WERI-Rb-1 (cell line): ENCODE measurements around the gene ACSM4.

Experiments
- DNase-seq: peaks from one replicate; pipeline ENCODE4 v3.0.0-alpha.2; 2020
- H3K27ac ChIP-seq: fragments of 250-450 bp; sonication (Bioruptor Pico); 2 replicates; pipeline ENCODE4 v1.5.1; 2020; ENCODE audit warnings: mild to moderate bottlenecking, moderate library complexity
- H3K27me3 ChIP-seq: fragments of 250-450 bp; sonication (Bioruptor Pico); 2 replicates; pipeline ENCODE4 v1.5.1; 2021; ENCODE audit warnings: mild to moderate bottlenecking, low read depth, moderate library complexity; ENCODE audit not compliant: insufficient read depth, severe bottlenecking
- H3K36me3 ChIP-seq: fragments of 250-450 bp; sonication (Bioruptor Pico); 2 replicates; pipeline ENCODE4 v1.5.1; 2020; ENCODE audit warnings: mild to moderate bottlenecking, moderate library complexity
- H3K4me3 ChIP-seq: 2 replicates; pipeline ENCODE4 v1.5.1; 2011; ENCODE audit warnings: low read depth, mild to moderate bottlenecking, control low read depth, low read length
- H3K9me3 ChIP-seq: fragments of 250-450 bp; sonication (Bioruptor Pico); 2 replicates; pipeline ENCODE4 v1.5.1; 2021; ENCODE audit warnings: mild to moderate bottlenecking, moderate library complexity; ENCODE audit not compliant: severe bottlenecking
- TF ChIP-seq, protein P1 (sequence below): IDR thresholded peaks from 2 replicates; pipeline ENCODE4 v1.5.1; 2011; ENCODE audit warnings: low read depth, mild to moderate bottlenecking, control low read depth, inconsistent platforms, low read length

The ACSM4 gene

DNA sequence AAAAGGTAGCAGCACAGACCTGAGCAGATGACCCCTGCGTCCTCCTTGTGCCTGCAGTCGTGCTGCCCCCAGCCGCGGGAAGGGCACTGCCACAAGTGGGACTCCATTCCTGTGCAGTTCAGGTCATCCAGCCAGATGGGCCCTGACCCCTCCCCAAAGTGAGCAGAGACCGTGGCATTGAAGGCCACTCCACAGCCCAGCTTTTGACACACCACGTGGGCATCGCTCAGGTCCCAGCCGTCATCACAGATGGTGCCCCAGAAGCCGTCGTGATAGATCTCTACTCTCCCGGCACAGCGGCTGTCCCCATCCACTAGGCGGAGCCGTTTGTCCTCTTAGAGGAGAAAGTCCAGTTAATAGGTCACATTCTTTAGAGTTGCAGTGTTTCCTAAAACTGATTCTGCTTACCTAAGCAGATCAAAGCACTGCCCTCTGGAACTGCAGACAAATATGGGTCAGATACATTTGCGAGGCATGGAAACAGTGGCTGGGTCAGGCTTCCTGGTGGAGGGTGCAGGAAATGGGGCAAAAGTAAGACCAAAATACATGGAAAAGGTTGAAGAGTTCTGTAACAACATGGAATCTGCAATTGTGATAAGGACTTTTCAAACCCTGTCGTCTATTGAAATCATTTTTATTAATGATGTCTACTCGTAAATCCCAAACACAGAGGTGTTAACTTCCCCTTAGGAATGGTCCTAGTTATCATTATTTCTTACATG lies 70.7 kb downstream of the ACSM4 start:
- Histone ChIP-seq H3K36me3 (no peaks in the 10 kb centered on the region), H3K4me3 (no peak overlapping the region), H3K9me3 (peaks cover 4% of the 10 kb centered on the region), H3K27ac (no peak overlapping the region), H3K27me3 (peaks cover 6% of the 10 kb centered on the region)
- peak; percentile 65 for DNase-seq
- TF ChIP-seq, protein P1, sequence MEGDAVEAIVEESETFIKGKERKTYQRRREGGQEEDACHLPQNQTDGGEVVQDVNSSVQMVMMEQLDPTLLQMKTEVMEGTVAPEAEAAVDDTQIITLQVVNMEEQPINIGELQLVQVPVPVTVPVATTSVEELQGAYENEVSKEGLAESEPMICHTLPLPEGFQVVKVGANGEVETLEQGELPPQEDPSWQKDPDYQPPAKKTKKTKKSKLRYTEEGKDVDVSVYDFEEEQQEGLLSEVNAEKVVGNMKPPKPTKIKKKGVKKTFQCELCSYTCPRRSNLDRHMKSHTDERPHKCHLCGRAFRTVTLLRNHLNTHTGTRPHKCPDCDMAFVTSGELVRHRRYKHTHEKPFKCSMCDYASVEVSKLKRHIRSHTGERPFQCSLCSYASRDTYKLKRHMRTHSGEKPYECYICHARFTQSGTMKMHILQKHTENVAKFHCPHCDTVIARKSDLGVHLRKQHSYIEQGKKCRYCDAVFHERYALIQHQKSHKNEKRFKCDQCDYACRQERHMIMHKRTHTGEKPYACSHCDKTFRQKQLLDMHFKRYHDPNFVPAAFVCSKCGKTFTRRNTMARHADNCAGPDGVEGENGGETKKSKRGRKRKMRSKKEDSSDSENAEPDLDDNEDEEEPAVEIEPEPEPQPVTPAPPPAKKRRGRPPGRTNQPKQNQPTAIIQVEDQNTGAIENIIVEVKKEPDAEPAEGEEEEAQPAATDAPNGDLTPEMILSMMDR, result peak; percentile 71

DNA sequence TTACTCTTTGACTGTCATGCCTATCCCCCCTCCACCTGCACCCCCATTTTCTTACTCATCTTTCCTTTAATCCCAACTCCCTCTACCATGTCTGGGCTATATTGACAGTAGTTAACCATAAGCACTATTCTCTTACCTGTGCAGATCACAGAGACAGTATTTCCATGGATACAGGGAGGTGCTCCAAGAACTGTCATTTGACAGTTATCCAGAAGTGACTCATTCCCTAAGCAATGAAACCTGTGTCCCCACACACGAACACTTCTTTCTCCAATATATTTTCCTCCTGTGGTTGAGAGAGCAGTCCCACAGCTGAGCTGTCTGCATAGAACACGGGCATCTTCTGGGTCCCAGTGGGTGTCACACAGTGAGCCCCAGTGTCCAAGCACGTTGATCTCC lies 71.3 kb downstream of the ACSM4 start:
- Histone ChIP-seq H3K36me3 (no peaks in the 10 kb centered on the region), H3K27me3 (peaks cover 6% of the 10 kb centered on the region), H3K9me3 (peaks cover 4% of the 10 kb centered on the region), H3K27ac (no peak overlapping the region), H3K4me3 (no peak overlapping the region)
- no peak for DNase-seq
- TF ChIP-seq, protein P1, result no peak

DNA sequence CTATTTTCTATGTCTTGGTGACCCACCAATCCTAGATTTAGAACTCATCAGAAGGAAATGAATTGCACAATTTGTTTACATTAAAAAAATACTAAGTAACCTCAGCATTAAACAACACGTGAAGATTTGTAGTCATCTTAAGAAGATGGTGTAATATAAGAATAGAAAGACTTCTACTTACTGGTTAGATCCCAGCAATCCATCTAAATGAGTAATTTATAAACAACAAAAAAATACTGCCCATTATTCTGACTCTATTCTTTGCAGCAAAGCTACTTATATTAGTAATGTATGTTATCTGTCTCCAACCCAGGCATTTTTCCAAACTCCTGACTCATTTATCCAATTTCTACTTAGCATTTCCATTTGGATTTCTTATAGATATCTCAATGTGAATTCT lies 72.3 kb downstream of the ACSM4 start:
- no peak for DNase-seq
- no peaks in the 10 kb centered on the region for H3K36me3 ChIP-seq
- H3K9me3 ChIP-seq, result no peaks in the 10 kb centered on the region
- no peak overlapping the region for H3K4me3 ChIP-seq
- TF ChIP-seq, protein P1, result no peak
- peaks cover 9% of the 10 kb centered on the region for H3K27me3 ChIP-seq
- H3K27ac ChIP-seq, result no peak overlapping the region
